Gastroesophageal sphincter (tissue), 4 donors: ENCODE results near the gene LONRF2. TPM values are rescaled to one million over a fixed set of nuclear protein-coding genes. Genes with fewer than 3 reads are reported as not detected.
"Not testable (repeated sequence)": the region's sequence is repeated elsewhere in the genome, so short reads cannot be mapped to it uniquely, and the experiment has no call there.

Source experiments
- ATAC-seq: fragments of 150-250 bp; one replicate; pipeline ENCODE4 v1.9.1; 2016; ENCODE audit warnings: mild to moderate bottlenecking, moderate library complexity
- H3K27ac ChIP-seq, 4 donors: fragments of 200-600 bp; sonication (generic) in 3 of 4; 1 replicate in 3 of 4; 2 replicates in 1 of 4; pipeline ENCODE4 v1.5.1; 2016 to 2019
- H3K27me3 ChIP-seq: fragments of 200-600 bp; sonication (generic); one replicate; pipeline ENCODE4 v1.5.1; 2019
- H3K36me3 ChIP-seq, 2 donors: fragments of 200-600 bp; sonication (generic); one replicate each; pipeline ENCODE4 v1.5.1; 2019; ENCODE audit warnings: control low read depth in 1 of 2
- H3K4me1 ChIP-seq, 3 donors: fragments of 200-600 bp; sonication (generic); 1 replicate in 2 of 3; 2 replicates in 1 of 3; pipeline ENCODE4 v1.5.1; 2016 to 2019; ENCODE audit warnings: control low read depth in 2 of 3
- H3K4me3 ChIP-seq, 2 donors: fragments of 200-600 bp; sonication (generic); one replicate each; pipeline ENCODE4 v1.5.1; 2019; ENCODE audit warnings: mild to moderate bottlenecking in 1 of 2, moderate library complexity in 1 of 2
- H3K9me3 ChIP-seq, 3 donors: fragments of 200-600 bp; sonication (generic); one replicate each; pipeline ENCODE4 v1.5.1; 2017 to 2019; ENCODE audit warnings: control low read depth in 2 of 3
- CTCF ChIP-seq, 4 experiments: fragments of 200-600 bp in 2 of 4; fragments of 450-650 bp in 2 of 4; sonication (generic) in 1 of 4; IDR thresholded peaks; one replicate each; pipeline ENCODE4 v1.5.1; 2017 to 2019; ENCODE audit warnings: antibody characterized with exemption in 4 of 4, mild to moderate bottlenecking in 2 of 4, moderate library complexity in 2 of 4
- EP300 ChIP-seq: sonication (generic); formaldehyde crosslinking; IDR thresholded peaks from one replicate; pipeline ENCODE4 v1.6.1; 2017; ENCODE audit warnings: antibody characterized with exemption, mild to moderate bottlenecking
- POLR2A ChIP-seq, 2 donors: fragments of 450-650 bp; IDR thresholded peaks; one replicate each; pipeline ENCODE4 v1.6.1; 2017; ENCODE audit warnings: antibody characterized with exemption in 2 of 2, mild to moderate bottlenecking in 2 of 2, moderate library complexity in 1 of 2
- POLR2AphosphoS5 ChIP-seq: sonication (generic); formaldehyde crosslinking; IDR thresholded peaks from one replicate; pipeline ENCODE4 v1.6.1; 2017; ENCODE audit warnings: antibody characterized with exemption
- WGBS, 2 donors: methylation state at CpG; one replicate each; pipeline ENCODE4 v1.1.5; 2018; ENCODE audit warnings: low coverage in 1 of 2; 5-methylcytosine and 5-hydroxymethylcytosine counted together
- total RNA-seq, 4 donors: library from RNA; depleted of rRNA; stranded (reverse); fragments of >200 nt; gene quantifications; one replicate each; pipeline ENCODE4 v1.1.0, GENCODE V29; 2016

LONRF2 gene
- total RNA-seq, 4 donors from 2014 or later: 23.8 to 74.6 (median 51.0) TPM

DNA sequence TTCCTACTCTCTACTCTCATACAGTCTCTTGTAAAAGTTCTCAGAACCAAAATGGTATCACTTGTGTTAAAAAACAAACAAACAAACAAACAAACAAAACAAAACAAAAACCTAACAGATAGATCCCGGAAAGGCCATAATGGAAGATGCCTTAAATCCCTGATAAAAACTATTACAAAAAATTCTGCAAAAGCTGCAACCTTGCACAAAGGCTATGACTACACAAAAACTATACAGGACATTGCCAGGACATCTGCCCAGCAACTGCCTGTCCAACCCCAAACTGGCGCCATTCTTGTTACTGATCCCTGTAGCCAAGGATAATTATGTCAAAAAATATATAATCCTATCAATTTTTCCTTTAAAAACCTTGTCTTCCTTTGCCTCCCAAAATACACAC is 36.3 kb upstream of the LONRF2 start:
- no peaks in the 10 kb centered on the region for H3K36me3 ChIP-seq
- WGBS, 2 donors: 88 to 100% methylated on average over 1 to 2 of the region's 2 CpGs
- H3K4me1 ChIP-seq: no peaks in the 10 kb centered on the region
- no peak overlapping the region for H3K27ac ChIP-seq
- no peak for ATAC-seq
- TF ChIP-seq POLR2A (IDR thresholded peaks at IDR 0.05): no peak
- TF ChIP-seq CTCF (IDR thresholded peaks at IDR 0.05): no peak
- no peak for TF ChIP-seq EP300
- no peak for TF ChIP-seq POLR2AphosphoS5
- peaks cover 0 to 13% (median 0%) of the 10 kb centered on the region in 3 donors for H3K9me3 ChIP-seq
- H3K4me3 ChIP-seq: no peak overlapping the region
- H3K27me3 ChIP-seq: no peaks in the 10 kb centered on the region

DNA sequence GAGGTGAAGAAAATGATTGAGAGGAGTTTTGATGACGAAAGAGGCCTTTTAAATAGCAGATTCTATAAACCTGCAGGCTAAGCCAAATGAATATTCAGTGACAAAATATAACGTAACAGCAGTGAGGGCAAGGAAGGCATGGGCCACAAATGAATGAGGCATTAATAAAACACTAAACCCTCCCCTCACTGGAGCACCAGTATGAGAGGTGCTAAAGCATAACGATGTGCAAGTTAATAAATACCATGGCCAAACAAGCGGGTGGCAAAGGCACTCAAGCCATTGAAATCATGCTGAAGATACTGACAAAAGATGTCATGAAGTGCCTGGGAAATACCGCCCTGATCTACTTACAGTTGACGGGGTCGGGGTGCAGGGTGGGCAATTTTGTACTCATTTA is 30.2 kb upstream of the LONRF2 start:
- H3K27me3 ChIP-seq: no peaks in the 10 kb centered on the region
- H3K4me1 ChIP-seq: no peaks in the 10 kb centered on the region
- H3K9me3 ChIP-seq: no peaks in the 10 kb centered on the region
- no peak overlapping the region for H3K27ac ChIP-seq
- ATAC-seq: no peak
- WGBS, 2 donors: 90 to 94% methylated on average over 7 of the region's 7 CpGs
- TF ChIP-seq EP300 (no peak), CTCF (IDR thresholded peaks at IDR 0.05) (no peak), POLR2AphosphoS5 (no peak)
- H3K4me3 ChIP-seq: no peak overlapping the region
- H3K36me3 ChIP-seq: no peaks in the 10 kb centered on the region

- WGBS, 2 donors: 27 to 63% methylated on average over 2 of the region's 13 CpGs
- Histone ChIP-seq H3K27ac (no peak overlapping the region), H3K4me1 (no peaks in the 10 kb centered on the region), H3K4me3 (no peak overlapping the region), H3K36me3 (no peaks in the 10 kb centered on the region), H3K27me3 (no peaks in the 10 kb centered on the region), H3K9me3 (no peaks in the 10 kb centered on the region)
- no peak for ATAC-seq
- no peak for TF ChIP-seq POLR2AphosphoS5
- no peak for TF ChIP-seq EP300
- no peak for TF ChIP-seq POLR2A (IDR thresholded peaks at IDR 0.05)
- TF ChIP-seq CTCF (IDR thresholded peaks at IDR 0.05): no peak
Measured at GRCh38 chr2:100350661-100351185, 28.4 kb upstream of the LONRF2 start.

- not testable (repeated sequence) for H3K27me3 ChIP-seq, H3K36me3 ChIP-seq, H3K27ac ChIP-seq, H3K4me1 ChIP-seq, ATAC-seq, H3K4me3 ChIP-seq, H3K9me3 ChIP-seq
- 20 to 50% methylated on average over 1 of the region's 1 CpG for WGBS, 2 donors
Measured at GRCh38 chr2:100345144-100345543, 22.8 kb upstream of the LONRF2 start.

- H3K27me3 ChIP-seq: peaks cover 2% of the 10 kb centered on the region
- no peak overlapping the region for H3K4me3 ChIP-seq
- 46 to 86% methylated on average over 4 of the region's 4 CpGs for WGBS, 2 donors
- ATAC-seq: no peak
- H3K36me3 ChIP-seq: no peaks in the 10 kb centered on the region
- no peaks in the 10 kb centered on the region for H3K4me1 ChIP-seq
- TF ChIP-seq POLR2A (IDR thresholded peaks at IDR 0.05) (no peak), EP300 (no peak), POLR2AphosphoS5 (no peak), CTCF (IDR thresholded peaks at IDR 0.05) (no peak)
- H3K9me3 ChIP-seq: no peaks in the 10 kb centered on the region
- H3K27ac ChIP-seq: no peak overlapping the region
Measured at GRCh38 chr2:100344433-100344832, 22.1 kb upstream of the LONRF2 start.

GRCh38 chr2:100342466-100342865 is 20.2 kb upstream of the LONRF2 start:
- H3K27me3 ChIP-seq, H3K9me3 ChIP-seq, H3K27ac ChIP-seq, H3K4me3 ChIP-seq, ATAC-seq, H3K4me1 ChIP-seq, H3K36me3 ChIP-seq: not testable (repeated sequence)
- 90 to 100% methylated on average over 1 to 2 of the region's 2 CpGs for WGBS, 2 donors
